Spleen (tissue), 11 donors: ENCODE measurements around the gene CGNL1. TPM values are rescaled to one million over a fixed set of nuclear protein-coding genes. Genes with fewer than 3 reads are reported as not detected.

ENCODE experiments used
- DNase-seq: peaks from one replicate; pipeline ENCODE4 v3.0.0-alpha.2; 2020
- H3K27ac ChIP-seq, 8 donors: fragments of 200-600 bp; sonication (generic) in 7 of 8; 1 replicate in 4 of 8; 2 replicates in 4 of 8; pipeline versions ENCODE4 v1.5.0 to v1.8.0; 2016 to 2021; ENCODE audit warnings: inconsistent platforms in 4 of 8, mild to moderate bottlenecking in 4 of 8, moderate library complexity in 1 of 8
- H3K27me3 ChIP-seq, 7 donors: fragments of 200-600 bp; sonication (generic) in 6 of 7; replicated peaks in 1 of 7; 1 replicate in 4 of 7; 2 replicates in 3 of 7; pipeline versions ENCODE4 v1.5.0 to v1.8.0; 2016 to 2021; ENCODE audit warnings: inconsistent platforms in 3 of 7, mild to moderate bottlenecking in 1 of 7
- H3K36me3 ChIP-seq, 6 donors: fragments of 200-600 bp; sonication (generic) in 5 of 6; 1 replicate in 4 of 6; 2 replicates in 2 of 6; pipeline versions ENCODE4 v1.5.0 to v1.8.0; 2016 to 2021; ENCODE audit warnings: inconsistent platforms in 2 of 6
- H3K4me1 ChIP-seq, 6 donors: fragments of 200-600 bp; sonication (generic) in 5 of 6; 1 replicate in 3 of 6; 2 replicates in 3 of 6; pipeline versions ENCODE4 v1.5.0 to v1.8.0; 2016 to 2021; ENCODE audit warnings: inconsistent platforms in 3 of 6
- H3K4me3 ChIP-seq, 8 donors: fragments of 200-600 bp; sonication (generic) in 7 of 8; 1 replicate in 4 of 8; 2 replicates in 4 of 8; pipeline versions ENCODE4 v1.5.0 to v1.8.0; 2016 to 2021; ENCODE audit warnings: inconsistent platforms in 4 of 8, mild to moderate bottlenecking in 4 of 8, moderate library complexity in 2 of 8
- H3K9me3 ChIP-seq, 8 donors: fragments of 200-600 bp; sonication (generic) in 7 of 8; 1 replicate in 4 of 8; 2 replicates in 4 of 8; pipeline versions ENCODE4 v1.5.0 to v1.8.0; 2016 to 2021; ENCODE audit warnings: inconsistent platforms in 4 of 8
- CTCF ChIP-seq, 11 experiments: fragments of 200-600 bp in 7 of 11; fragments of 450-650 bp in 4 of 11; sonication (generic) in 4 of 11; IDR thresholded peaks in 8 of 11; conservative IDR thresholded peaks in 3 of 11; 1 replicate in 7 of 11; 2 replicates in 4 of 11; pipeline versions ENCODE4 v1.4.0 to v1.8.0; 2016 to 2021; ENCODE audit warnings: antibody characterized with exemption in 11 of 11, inconsistent platforms in 4 of 11, mild to moderate bottlenecking in 1 of 11
- POLR2A ChIP-seq, 3 donors: fragments of 450-650 bp; IDR thresholded peaks; one replicate each; pipeline ENCODE4 v1.5.1; 2017; ENCODE audit warnings: antibody characterized with exemption in 3 of 3, mild to moderate bottlenecking in 1 of 3
- POLR2AphosphoS5 ChIP-seq, 3 donors: sonication (generic); formaldehyde crosslinking; IDR thresholded peaks; one replicate each; pipeline ENCODE4 v1.5.1; 2017; ENCODE audit warnings: antibody characterized with exemption in 3 of 3
- WGBS, 5 donors: extraction: QIAGEN DNeasy Blood & Tissue Kit in 3 of 5; methylation state at CpG; one replicate each; pipeline versions ENCODE4 v1.1.5 to v1.1.7; 2013 to 2018; 5-methylcytosine and 5-hydroxymethylcytosine counted together
- intact Hi-C: fragments of 100-400 bp; cut with DNase I; formaldehyde crosslinking; loops from one replicate; pipeline ENCODE4 v1.15.0; 2023; ENCODE audit warnings: low total_unique reads
- polyA plus RNA-seq, 3 donors: library from polyadenylated mRNA; stranded (reverse); fragments of 200-250 nt; gene quantifications; one replicate each; pipeline ENCODE4 v1.2.1, GENCODE V29; 2013
- total RNA-seq, 7 donors: library from RNA; depleted of rRNA in 3 of 7; stranded (reverse); fragments of >200 nt in 3 of 7; fragmentation: NEBNext Ultra II Directional in 4 of 7; extraction: Animal tissue kit (Norgen Biotek cat#: 25700) in 4 of 7; gene quantifications; one replicate each; pipeline versions ENCODE4 v1.1.0 to v1.2.1, GENCODE V29; 2016 to 2021
- donor health status: healthy with polysubstance abuse.
- donor health status: DM: no; HTN: no; CAD: no; lungs with moderate emphysema.
- donor health status: DM: no; HTN: no; CAD: no.
- donor health status: Bipolar disorder and iron deficiency.
- donor health status: healthy.
- donor health status: DM: no; HTN: no; CAD: no.
- donor health status: DM: yes; HTN: yes; CAD: no.

The CGNL1 gene
- total and polyA plus RNA-seq, 10 donors, result 0.07 to 0.73 (median 0.36) TPM

- H3K9me3 ChIP-seq, result no peaks in the 10 kb centered on the region
- peaks cover 0 to 8% (median 3%) of the 10 kb centered on the region in 6 donors for H3K4me1 ChIP-seq
- no peak overlapping the region for H3K27ac ChIP-seq
- H3K27me3 ChIP-seq, result no peaks in the 10 kb centered on the region
- WGBS, 5 donors, result 88 to 95% (median 94%) methylated on average over 1 of the region's 1 CpG
- H3K4me3 ChIP-seq, result no peak overlapping the region
- no peak for DNase-seq
- no peaks in the 10 kb centered on the region for H3K36me3 ChIP-seq
- intact Hi-C loops, result no loop called here
- TF ChIP-seq CTCF (IDR thresholded peaks at IDR 0.05 in 8 of 11, conservative IDR thresholded peaks at IDR 0.05 in 3 of 11) (no peak), POLR2AphosphoS5 (IDR thresholded peaks at IDR 0.05) (no peak), POLR2A (IDR thresholded peaks at IDR 0.05) (no peak)
These were observed 12.6 kb upstream of the CGNL1 start for GRCh38 chr15:57363661-57364060.

- H3K27me3 ChIP-seq, result no peaks in the 10 kb centered on the region
- DNase-seq, result no peak
- no peak overlapping the region for H3K27ac ChIP-seq
- H3K36me3 ChIP-seq, result no peaks in the 10 kb centered on the region
- H3K4me1 ChIP-seq, result peaks cover 0 to 8% (median 3%) of the 10 kb centered on the region in 6 donors
- no peaks in the 10 kb centered on the region for H3K9me3 ChIP-seq
- no peak overlapping the region for H3K4me3 ChIP-seq
- intact Hi-C loops, result no loop called here
- 51 to 72% (median 55%) methylated on average over 9 of the region's 9 CpGs for WGBS, 5 donors
- no peak for TF ChIP-seq POLR2A (IDR thresholded peaks at IDR 0.05)
- no peak for TF ChIP-seq POLR2AphosphoS5 (IDR thresholded peaks at IDR 0.05)
- TF ChIP-seq CTCF (IDR thresholded peaks at IDR 0.05 in 8 of 11, conservative IDR thresholded peaks at IDR 0.05 in 3 of 11), result no peak
These were observed 11.9 kb upstream of the CGNL1 start for GRCh38 chr15:57364282-57365007.

GRCh38 chr15:57367556-57367955 is 8.7 kb upstream of the CGNL1 start:
- intact Hi-C loops, result no loop called here
- no peak overlapping the region for H3K4me3 ChIP-seq
- no peak overlapping the region for H3K27ac ChIP-seq
- no peaks in the 10 kb centered on the region for H3K36me3 ChIP-seq
- peaks cover 0 to 8% (median 3%) of the 10 kb centered on the region in 6 donors for H3K4me1 ChIP-seq
- H3K9me3 ChIP-seq, result no peaks in the 10 kb centered on the region
- 82 to 93% (median 85%) methylated on average over 4 of the region's 4 CpGs for WGBS, 5 donors
- no peaks in the 10 kb centered on the region for H3K27me3 ChIP-seq
- TF ChIP-seq POLR2AphosphoS5 (IDR thresholded peaks at IDR 0.05) (no peak), POLR2A (IDR thresholded peaks at IDR 0.05) (no peak), CTCF (IDR thresholded peaks at IDR 0.05 in 8 of 11, conservative IDR thresholded peaks at IDR 0.05 in 3 of 11) (no peak)
- no peak for DNase-seq

- TF ChIP-seq POLR2AphosphoS5 (IDR thresholded peaks at IDR 0.05) (no peak), POLR2A (IDR thresholded peaks at IDR 0.05) (no peak), CTCF (IDR thresholded peaks at IDR 0.05 in 8 of 11, conservative IDR thresholded peaks at IDR 0.05 in 3 of 11) (no peak)
- peaks cover 0 to 18% (median 10%) of the 10 kb centered on the region in 7 donors for H3K27me3 ChIP-seq
- DNase-seq, result no peak
- H3K36me3 ChIP-seq, result no peaks in the 10 kb centered on the region
- no peak overlapping the region for H3K27ac ChIP-seq
- H3K4me1 ChIP-seq, result peaks cover 0 to 2% (median under 1%) of the 10 kb centered on the region in 6 donors
- no peaks in the 10 kb centered on the region for H3K9me3 ChIP-seq
- H3K4me3 ChIP-seq, result no peak overlapping the region
- intact Hi-C loops, result no loop called here
- WGBS, 5 donors, result 75 to 95% (median 91%) methylated on average over 1 of the region's 1 CpG
These were observed 5.4 kb upstream of the CGNL1 start for GRCh38 chr15:57370929-57371328.
